SK-N-SH treated with all-trans-retinoic acid at 6 μM for 48 hours (cell line): Measurements from ENCODE around the gene TREML4.
"Not testable (repeated sequence)": the region's sequence is repeated elsewhere in the genome, so short reads cannot be mapped to it uniquely, and the experiment has no call there.

Source experiments
- ATAC-seq: fragments of 200-7000 bp; cut with Tn5 transposase; 3 replicates; pipeline ENCODE4 v1.9.1; 2020; ENCODE audit warnings: mild to moderate bottlenecking, moderate library complexity
- ARNTL ChIP-seq: fragments of 450-650 bp; formaldehyde crosslinking; IDR thresholded peaks from 2 replicates; pipeline ENCODE4 v1.5.0; 2020; ENCODE audit warnings: low read depth, mild to moderate bottlenecking, moderate library complexity, borderline replicate concordance
- BACH2 ChIP-seq: fragments of 250-450 bp; sonication (Bioruptor Pico); IDR thresholded peaks from 2 replicates; pipeline ENCODE4 v1.9.0; 2021; ENCODE audit warnings: mild to moderate bottlenecking, borderline replicate concordance
- CREB5 ChIP-seq: fragments of 250-450 bp; sonication (Bioruptor Pico); IDR thresholded peaks from 2 replicates; pipeline ENCODE4 v1.5.1; 2020; ENCODE audit warnings: low read depth, mild to moderate bottlenecking, moderate library complexity
- CSDC2 ChIP-seq: fragments of 250-450 bp; sonication (Bioruptor Pico); IDR thresholded peaks from 2 replicates; pipeline ENCODE4 v1.5.0; 2020; ENCODE audit warnings: mild to moderate bottlenecking, moderate library complexity
- CSRNP3 ChIP-seq: fragments of 250-450 bp; sonication (Bioruptor Pico); IDR thresholded peaks from 2 replicates; pipeline ENCODE4 v1.5.1; 2021; ENCODE audit warnings: mild to moderate bottlenecking, moderate library complexity
- ESRRG ChIP-seq: fragments of 250-450 bp; sonication (Bioruptor Pico); IDR thresholded peaks from 2 replicates; pipeline ENCODE4 v1.6.1; 2021; ENCODE audit warnings: mild to moderate bottlenecking
- GLIS3 ChIP-seq: fragments of 250-450 bp; sonication (Bioruptor Pico); IDR thresholded peaks from 2 replicates; pipeline ENCODE4 v1.5.0; 2020; ENCODE audit warnings: mild to moderate bottlenecking, moderate library complexity
- ISL1 ChIP-seq: fragments of 250-450 bp; sonication (Bioruptor Pico); IDR thresholded peaks from 2 replicates; pipeline ENCODE4 v2.1.2; 2022; ENCODE audit warnings: mild to moderate bottlenecking, moderate library complexity
- OSR1 ChIP-seq: fragments of 250-450 bp; sonication (Bioruptor Pico); IDR thresholded peaks from 2 replicates; pipeline ENCODE4 v1.8.0; 2022; ENCODE audit warnings: moderate library complexity, mild to moderate bottlenecking, inconsistent platforms
- POU6F1 ChIP-seq: fragments of 250-450 bp; sonication (Bioruptor Pico); IDR thresholded peaks from 2 replicates; pipeline ENCODE4 v1.8.0; 2021; ENCODE audit warnings: low read depth, mild to moderate bottlenecking, moderate library complexity, borderline replicate concordance
- PPARA ChIP-seq: fragments of 250-450 bp; sonication (Bioruptor Pico); IDR thresholded peaks from 2 replicates; pipeline ENCODE4 v1.5.0; 2020; ENCODE audit warnings: mild to moderate bottlenecking, borderline replicate concordance
- RARB ChIP-seq: fragments of 250-450 bp; sonication (Bioruptor Pico); IDR thresholded peaks from 2 replicates; pipeline ENCODE4 v1.8.0; 2021; ENCODE audit warnings: mild to moderate bottlenecking, moderate library complexity
- SNAI2 ChIP-seq: fragments of 250-450 bp; sonication (Bioruptor Pico); IDR thresholded peaks from 2 replicates; pipeline ENCODE4 v1.5.0; 2020; ENCODE audit warnings: mild to moderate bottlenecking, moderate library complexity
- TCF4 ChIP-seq: fragments of 250-450 bp; sonication (Bioruptor Pico); IDR thresholded peaks from 2 replicates; pipeline ENCODE4 v1.8.0; 2021; ENCODE audit warnings: mild to moderate bottlenecking, moderate library complexity, borderline replicate concordance
- TOX ChIP-seq: fragments of 250-450 bp; sonication (Bioruptor Pico); IDR thresholded peaks from 2 replicates; pipeline ENCODE4 v1.8.0; 2021; ENCODE audit warnings: mild to moderate bottlenecking, moderate library complexity, borderline replicate concordance
- ZC3H10 ChIP-seq: fragments of 250-450 bp; sonication (Bioruptor Pico); IDR thresholded peaks from 2 replicates; pipeline ENCODE4 v1.5.1; 2021; ENCODE audit warnings: mild to moderate bottlenecking, moderate library complexity
- ZFP3 ChIP-seq: fragments of 250-450 bp; sonication (Bioruptor Pico); IDR thresholded peaks from 2 replicates; pipeline ENCODE4 v1.5.0; 2020; ENCODE audit warnings: mild to moderate bottlenecking, moderate library complexity
- ZFP30 ChIP-seq: fragments of 450-650 bp; formaldehyde crosslinking; IDR thresholded peaks from 2 replicates; pipeline ENCODE4 v1.5.0; 2022; ENCODE audit warnings: mild to moderate bottlenecking, moderate library complexity
- ZNF565 ChIP-seq: fragments of 450-650 bp; formaldehyde crosslinking; conservative IDR thresholded peaks from 2 replicates; pipeline ENCODE4 v1.5.0; 2020; ENCODE audit warnings: low read depth, mild to moderate bottlenecking, moderate library complexity
- ZNF70 ChIP-seq: fragments of 450-650 bp; formaldehyde crosslinking; IDR thresholded peaks from 2 replicates; pipeline ENCODE4 v1.5.0; 2020; ENCODE audit warnings: mild to moderate bottlenecking, moderate library complexity
- ZNF8 ChIP-seq: fragments of 450-650 bp; formaldehyde crosslinking; IDR thresholded peaks from 2 replicates; pipeline ENCODE4 v1.5.0; 2020; ENCODE audit warnings: mild to moderate bottlenecking, moderate library complexity

TREML4 gene

GRCh38 chr6:41182069-41183034 is 45.8 kb upstream of the TREML4 start:
- peak; percentile 98 for ATAC-seq
- TF ChIP-seq ZNF565, result no peak
- TF ChIP-seq ZNF70 (CRISPR knock-in tag), result no peak
- TF ChIP-seq ISL1 (CRISPR knock-in tag), result no peak
- no peak for TF ChIP-seq ZFP3 (CRISPR knock-in tag)
- TF ChIP-seq PPARA, result no peak
- no peak for TF ChIP-seq OSR1 (CRISPR knock-in tag)
- TF ChIP-seq ZFP30 (CRISPR knock-in tag), result no peak
- TF ChIP-seq, all 23 proteins: peak for 0

- ATAC-seq, result no peak
- TF ChIP-seq SNAI2 (CRISPR knock-in tag) (no peak), BACH2 (CRISPR knock-in tag) (no peak), ISL1 (CRISPR knock-in tag) (no peak), TOX (no peak), ZNF70 (CRISPR knock-in tag) (no peak), ARNTL (CRISPR knock-in tag) (no peak), GLIS3 (CRISPR knock-in tag) (no peak)
Measured at GRCh38 chr6:41184761-41185160, 43.4 kb upstream of the TREML4 start.

GRCh38 chr6:41186031-41186562 is 42.1 kb upstream of the TREML4 start:
- ATAC-seq, result no peak
- TF ChIP-seq POU6F1 (CRISPR knock-in tag) (no peak), ZNF565 (no peak), ISL1 (CRISPR knock-in tag) (no peak), ZFP30 (CRISPR knock-in tag) (no peak), CSRNP3 (CRISPR knock-in tag) (no peak), ESRRG (CRISPR knock-in tag) (no peak), ARNTL (CRISPR knock-in tag) (no peak), BACH2 (CRISPR knock-in tag) (no peak)

GRCh38 chr6:41187924-41188886 is 39.9 kb upstream of the TREML4 start:
- no peak for ATAC-seq
- TF ChIP-seq ISL1 (CRISPR knock-in tag) (no peak), CREB5 (CRISPR knock-in tag) (no peak), ESRRG (CRISPR knock-in tag) (no peak), RARB (CRISPR knock-in tag) (no peak), ZNF70 (CRISPR knock-in tag) (no peak), BACH2 (CRISPR knock-in tag) (no peak), ZFP30 (CRISPR knock-in tag) (no peak), ZNF8 (CRISPR knock-in tag) (no peak), PPARA (no peak), TCF4 (CRISPR knock-in tag) (no peak), CSRNP3 (CRISPR knock-in tag) (no peak), CSDC2 (CRISPR knock-in tag) (no peak), ZNF565 (no peak), OSR1 (CRISPR knock-in tag) (no peak), ZC3H10 (CRISPR knock-in tag) (no peak)

- not testable (repeated sequence) for ATAC-seq
Measured at GRCh38 chr6:41189046-41189445, 39.1 kb upstream of the TREML4 start.
